ENCODE measurements around the gene CISTR.

The CISTR gene

DNA sequence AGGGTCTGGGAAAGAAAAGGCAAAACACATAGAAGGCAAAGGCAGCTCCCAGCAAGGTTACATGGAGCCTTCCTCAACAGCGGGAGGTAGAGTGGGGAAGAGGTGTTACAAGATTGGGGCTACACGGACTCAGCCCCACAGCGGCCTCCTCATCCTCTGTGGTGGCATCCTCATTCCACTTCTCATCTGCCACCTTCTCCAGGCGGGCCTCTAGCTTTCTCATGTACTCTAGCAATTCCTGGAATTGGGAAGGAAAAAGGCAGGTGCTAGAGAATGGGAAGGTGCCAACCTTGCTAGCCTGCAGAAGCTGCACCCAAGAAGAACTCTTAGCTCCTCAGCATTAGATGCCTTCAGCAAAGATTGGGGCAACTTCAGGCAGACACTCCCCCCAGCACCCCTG, 37.8 kb downstream of the CISTR start:
- DNase-seq: no peak

DNA sequence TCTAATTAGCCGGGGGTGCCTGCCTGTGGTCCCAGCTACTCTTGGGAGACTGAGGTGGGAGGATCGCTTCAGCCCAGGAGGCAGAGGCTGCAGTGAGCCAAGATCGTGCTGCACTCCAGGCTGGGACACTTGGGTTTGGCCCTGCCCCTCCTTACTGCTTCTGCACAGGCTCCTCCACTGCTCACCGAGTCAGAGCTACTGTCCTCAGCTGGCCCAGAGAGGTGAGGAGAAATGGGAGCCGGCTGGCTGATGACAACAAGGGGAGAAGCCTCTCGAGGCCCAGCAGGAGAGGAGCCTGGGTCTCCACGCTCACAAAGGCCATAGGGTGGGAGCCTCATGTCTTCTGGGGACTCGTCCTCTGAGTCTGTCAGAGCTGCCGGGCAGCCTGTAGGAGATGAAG, 38.3 kb downstream of the CISTR start:
- DNase-seq: no peak

DNA sequence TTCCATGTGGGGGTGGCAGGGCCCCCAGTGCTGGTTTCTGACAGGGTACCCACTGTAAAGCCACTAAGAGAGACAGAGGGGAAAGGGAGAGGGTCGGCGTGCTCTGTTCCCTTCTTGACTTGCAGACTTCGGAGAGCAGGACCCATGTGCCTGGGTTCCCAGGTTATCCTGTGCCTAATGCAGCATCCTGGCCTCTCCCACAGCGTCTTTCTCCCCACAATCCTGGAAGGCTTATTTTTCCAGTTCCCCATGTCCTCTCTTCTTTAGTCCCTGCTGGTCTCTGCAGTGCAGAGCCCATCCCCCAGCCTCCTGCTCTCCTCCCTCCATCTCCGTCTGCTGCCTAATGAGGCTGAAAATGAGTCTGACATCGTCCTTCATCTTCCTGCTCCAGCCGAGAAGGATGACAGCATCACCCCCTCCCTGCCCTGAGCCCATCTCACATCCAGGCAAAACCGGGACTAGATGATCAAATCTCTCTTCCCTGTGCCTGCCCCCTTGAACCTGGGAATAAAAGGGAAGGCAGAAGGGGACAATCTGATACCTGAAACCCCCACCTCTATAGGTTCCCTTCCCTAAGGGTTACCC, 39.6 kb downstream of the CISTR start:
- DNase-seq: no peak

DNA sequence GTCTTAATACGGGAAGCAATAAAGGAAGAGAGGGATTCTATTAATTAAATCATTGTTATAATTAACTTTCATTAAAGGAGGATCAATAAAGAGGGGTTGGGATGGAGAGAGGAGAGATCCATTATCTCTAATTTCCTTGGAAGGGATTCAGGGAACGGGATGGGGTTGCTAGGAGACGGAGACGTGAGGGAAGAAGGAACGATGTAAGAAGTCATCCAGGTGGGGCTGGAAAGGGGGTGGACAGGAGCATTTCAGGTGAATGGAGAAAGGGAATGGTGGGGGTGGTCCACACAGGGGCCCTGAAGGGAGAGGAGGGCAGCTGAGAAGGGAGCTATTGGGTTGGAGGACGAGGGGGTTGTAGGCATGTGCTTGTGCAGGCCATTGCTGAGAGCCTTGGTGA, 41.7 kb downstream of the CISTR start:
- DNase-seq: no peak

DNA sequence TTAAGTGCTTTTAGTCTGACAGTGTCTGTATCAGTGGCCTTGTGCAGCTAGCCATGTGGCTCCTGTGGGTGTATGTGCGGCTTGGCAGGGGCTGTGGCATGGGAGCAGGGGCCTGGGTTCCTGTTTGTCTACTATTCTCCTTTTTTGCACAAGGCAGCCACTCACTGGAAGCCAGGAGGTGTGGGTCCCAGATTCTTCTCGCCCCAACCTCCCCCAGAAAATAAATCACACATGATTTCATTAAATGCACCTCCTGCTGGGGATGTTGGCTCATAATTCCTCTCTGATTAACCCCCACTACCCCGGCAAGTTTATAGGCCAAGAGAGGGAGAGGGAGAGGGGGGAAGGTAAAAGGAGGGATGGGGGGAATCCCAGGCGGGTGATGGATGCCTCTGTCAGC, 42.1 kb downstream of the CISTR start:
- no peak for DNase-seq

DNA sequence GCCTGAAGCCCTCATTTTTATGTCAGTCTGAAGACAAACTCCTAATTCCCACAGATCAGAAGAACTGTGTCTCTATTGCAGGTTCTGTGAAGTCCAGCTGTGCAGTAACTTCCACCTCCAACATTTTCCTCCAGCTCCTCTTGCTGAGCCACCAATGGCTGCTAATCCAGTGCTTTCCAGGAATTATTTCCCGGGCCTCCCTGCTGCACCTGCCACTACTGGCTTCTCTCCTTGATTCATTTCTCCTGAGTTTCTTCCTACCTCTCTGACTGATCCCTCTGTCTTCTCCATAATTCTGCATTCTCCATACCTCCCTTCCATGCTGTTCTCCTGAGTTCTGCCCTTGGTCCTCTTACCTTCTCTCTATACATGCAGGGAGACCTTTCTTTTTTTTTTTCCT, 45.7 kb downstream of the CISTR start:
- no peak for DNase-seq

DNA sequence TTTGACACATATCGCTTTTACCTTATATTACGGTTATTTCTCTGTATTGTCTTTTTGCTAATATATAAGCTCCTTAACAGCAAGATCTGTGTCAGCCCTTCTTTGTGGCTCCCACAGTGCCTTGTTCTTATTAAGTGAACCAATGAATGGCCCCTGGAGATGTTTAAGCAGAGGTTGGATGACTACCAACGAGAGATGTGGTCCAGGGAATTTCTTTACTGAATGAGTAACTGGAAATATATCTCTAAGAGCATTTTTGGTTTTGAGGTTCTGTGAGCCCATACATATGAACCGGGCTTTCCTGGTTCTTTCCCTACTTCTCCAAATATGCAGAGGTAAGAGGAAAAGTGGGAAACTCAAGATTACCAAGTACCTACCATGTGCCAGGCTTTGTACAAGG, 48.0 kb downstream of the CISTR start:
- DNase-seq: no peak

DNA sequence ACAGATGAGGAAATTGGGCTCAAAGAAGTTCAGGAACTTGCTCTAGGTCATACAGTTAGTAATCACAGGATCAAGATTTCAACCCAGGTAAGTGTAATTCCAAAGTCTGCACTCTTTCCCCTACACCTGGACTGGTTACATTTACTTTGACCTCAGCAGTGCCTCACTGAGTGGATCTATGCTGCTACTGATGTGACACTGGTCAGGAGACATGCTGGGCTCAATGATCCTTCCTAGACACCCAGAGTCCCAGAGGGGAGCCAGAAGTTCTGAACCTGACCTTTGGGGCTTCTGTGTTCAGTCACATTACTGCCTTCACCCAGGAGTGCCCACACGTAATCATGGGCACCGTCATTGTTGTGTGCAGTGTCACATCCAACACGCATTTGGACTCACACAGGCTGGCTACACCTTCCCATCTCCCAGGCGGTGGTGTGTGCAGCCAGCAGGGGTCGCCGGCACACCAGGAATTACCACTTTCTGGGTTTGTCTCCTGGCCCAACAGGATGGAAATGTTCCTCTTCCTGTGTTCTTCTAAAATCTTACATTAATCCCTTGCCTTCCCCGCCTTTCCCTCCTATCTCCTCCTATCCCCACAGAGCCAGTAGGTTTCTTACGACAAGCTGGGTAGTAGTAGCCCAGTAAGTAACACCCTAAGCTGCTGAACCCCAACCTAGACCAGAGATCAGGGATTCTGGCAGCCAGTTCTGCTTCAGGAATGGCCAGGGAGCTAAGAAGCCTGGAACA, 50.1 kb downstream of the CISTR start:
- DNase-seq: peak; percentile 72

DNA sequence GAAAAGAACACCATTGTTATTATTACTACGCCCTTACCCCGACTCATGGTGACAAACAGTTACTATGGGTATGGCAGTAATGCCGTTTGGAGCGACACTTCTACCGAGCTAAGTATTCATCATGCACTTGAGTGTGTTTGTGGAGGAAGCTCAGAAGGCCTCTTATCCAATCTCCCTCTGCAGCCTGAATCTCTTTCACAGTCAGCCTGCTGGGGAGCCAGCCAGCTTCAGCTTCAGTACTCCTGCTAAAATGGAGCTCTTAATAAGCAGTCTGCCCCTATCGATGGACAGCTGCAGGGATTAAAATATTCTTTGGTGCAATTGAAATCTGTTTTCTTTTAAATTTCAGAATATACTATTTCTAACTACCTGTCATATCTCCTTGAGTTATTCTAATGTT, 51.2 kb downstream of the CISTR start:
- no peak for DNase-seq

DNA sequence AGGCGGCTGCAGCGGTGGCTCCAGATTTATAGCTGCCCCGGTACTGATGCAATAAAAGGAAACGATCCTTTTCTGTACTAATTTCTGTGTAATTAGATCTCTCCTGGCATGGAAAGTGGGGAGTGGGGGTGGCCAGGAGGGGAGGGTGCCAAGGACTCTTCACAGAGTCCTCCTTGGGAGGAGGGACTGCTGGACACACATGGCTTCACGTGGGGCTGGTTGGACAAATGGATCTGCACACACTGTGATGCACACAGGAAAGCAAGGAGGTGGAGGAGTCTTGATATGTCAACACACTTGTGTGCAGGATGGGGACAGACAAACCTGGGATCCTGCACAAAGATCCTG, 52.1 kb downstream of the CISTR start:
- DNase-seq: no peak

DNA sequence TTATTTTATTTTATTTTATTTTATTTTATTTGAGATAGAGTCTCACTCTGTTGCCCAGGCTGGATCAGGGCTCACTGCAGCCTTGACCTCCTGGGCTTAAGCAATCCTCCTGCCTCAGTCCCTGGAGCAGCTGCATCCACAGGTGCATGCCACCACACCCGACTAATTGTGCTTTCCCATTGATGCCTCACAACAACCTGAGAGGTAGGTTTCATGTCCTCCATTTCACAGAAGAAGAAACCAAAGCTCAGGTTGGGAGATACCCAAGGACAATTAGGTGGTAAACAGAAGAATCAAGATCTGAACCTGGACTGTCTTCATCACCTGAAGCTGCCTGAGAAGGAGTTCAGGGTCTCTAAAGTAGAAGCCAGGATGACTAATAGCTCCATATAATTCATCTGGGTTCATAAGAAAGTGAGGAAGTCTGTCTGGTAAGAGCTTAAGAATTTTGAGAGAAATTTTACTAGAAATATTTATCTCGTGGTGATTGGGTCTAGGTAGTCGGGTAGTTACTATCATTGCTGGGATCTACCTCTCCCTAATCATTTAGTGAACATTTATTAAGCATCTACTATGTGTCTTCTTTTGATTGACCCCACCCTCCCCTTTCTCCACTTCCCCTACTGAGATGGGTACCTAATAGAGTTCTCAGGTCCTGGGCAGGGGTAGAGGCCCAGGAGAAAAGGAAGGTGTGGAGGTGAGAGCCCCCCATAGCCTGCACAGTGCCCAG, 52.7 kb downstream of the CISTR start:
- no peak for DNase-seq

DNA sequence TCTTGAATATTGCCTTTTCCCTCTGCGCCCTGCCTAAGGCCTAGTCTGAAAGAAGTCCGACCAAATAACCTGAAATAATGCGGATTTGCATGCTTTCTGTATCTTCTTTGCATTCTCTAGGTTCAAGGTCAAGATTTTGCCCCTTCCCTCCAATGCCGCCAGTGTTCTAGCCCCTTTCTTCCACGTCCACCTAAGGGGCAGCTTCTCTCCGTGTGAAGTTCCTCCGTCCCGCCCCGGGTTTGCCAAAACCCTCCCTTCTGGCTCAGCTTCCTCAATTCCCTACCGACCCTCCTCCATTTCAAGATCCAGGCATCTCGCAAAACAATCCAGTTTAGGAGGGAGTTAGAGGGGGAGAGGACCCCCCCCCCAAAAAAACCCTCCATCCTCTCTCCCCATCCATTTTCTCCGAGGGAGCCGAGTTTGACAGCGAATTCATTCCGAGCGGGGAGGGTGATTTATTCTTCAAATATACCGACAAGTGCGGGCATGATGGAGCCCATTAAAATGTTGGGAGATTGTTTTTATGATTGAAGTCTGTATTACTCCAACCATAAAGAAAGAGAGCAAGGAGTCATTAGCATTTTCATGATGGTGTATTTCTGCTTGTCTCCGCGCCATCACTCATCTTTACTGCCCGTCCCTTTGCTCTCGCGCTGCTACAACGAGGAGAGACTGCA, 55.0 kb downstream of the CISTR start:
- DNase-seq: no peak
